Body of pancreas (tissue), 4 donors: ENCODE results near the gene PPDPF.

Source experiments
- CTCF ChIP-seq, 7 experiments: fragments of 450-650 bp in 4 of 7; fragments of 200-600 bp in 3 of 7; sonication (generic) in 3 of 7; IDR thresholded peaks; one replicate each; pipeline ENCODE4 v1.5.1; 2016 to 2019; ENCODE audit warnings: antibody characterized with exemption in 7 of 7
- POLR2A ChIP-seq, 3 donors: fragments of 450-650 bp; IDR thresholded peaks; one replicate each; pipeline ENCODE4 v1.6.1; 2016; ENCODE audit warnings: antibody characterized with exemption in 3 of 3, mild to moderate bottlenecking in 2 of 3

- TF ChIP-seq POLR2A (IDR thresholded peaks at IDR 0.05), result no peak
- no peak for TF ChIP-seq CTCF (IDR thresholded peaks at IDR 0.05)
Measured at GRCh38 chr20:63487781-63488241, 32.8 kb upstream of the PPDPF start.
